H1 (cell line): ENCODE results near the gene ODAD3. TPM values are rescaled to one million over a fixed set of nuclear protein-coding genes. Genes with fewer than 3 reads are reported as not detected.

Source experiments
- RAD21 ChIP-seq, 2 experiments: IDR thresholded peaks in 1 of 2; conservative IDR thresholded peaks in 1 of 2; 2 replicates each; pipeline ENCODE4 v1.6.1; 2011; ENCODE audit warnings: low read depth in 2 of 2, low read length in 2 of 2, improper control_type of control experiment in 1 of 2, inconsistent platforms in 1 of 2, mild to moderate bottlenecking in 1 of 2, moderate library complexity in 1 of 2
- polyA plus RNA-seq, 7 experiments: library from polyadenylated mRNA; depleted of rRNA in 3 of 7; stranded (reverse) in 5 of 7; unstranded in 2 of 7; fragments of >200 nt in 5 of 7; fragments of 200-250 nt in 2 of 7; gene quantifications; 1 replicate in 5 of 7; 2 replicates in 1 of 7; 4 replicates in 1 of 7; pipeline versions ENCODE4 v1.2.1 to v1.2.3, GENCODE V29; 2011 to 2013; ENCODE audit warnings: missing spikeins in 2 of 7, mixed read lengths in 2 of 7
- total RNA-seq: library from RNA; stranded (reverse); fragmentation: NEBNext Ultra II Directional; extraction: Animal tissue kit (Norgen Biotek cat#: 25700); gene quantifications from 2 replicates; pipeline ENCODE4 v1.2.1, GENCODE V29; 2021

Gene ODAD3
- total and polyA plus RNA-seq, 2 of the 8 experiments (the other 6 are each of a cell fraction or from before 2014, with no cell fraction given): 2.1 to 2.2 TPM

- no peak for TF ChIP-seq RAD21 (IDR thresholded peaks at IDR 0.05 in 1 of 2, conservative IDR thresholded peaks at IDR 0.05 in 1 of 2; ENCODE audit: low read depth in 2 of 2, low read length in 2 of 2)
These were observed 28.5 kb upstream of the ODAD3 start (continued) for GRCh38 chr19:11463391-11463790.
